PFSK-1 (cell line): Measurements from ENCODE around the gene ETV7.

Experiments
- FOXP2 ChIP-seq: optimal IDR thresholded peaks from 2 replicates; pipeline ENCODE3; 2011; ENCODE audit warnings: borderline replicate concordance, control low read depth, inconsistent platforms; ENCODE audit not compliant: insufficient read depth; ENCODE audit errors: extremely low read length, extremely low read depth
- POLR2AphosphoS5 ChIP-seq: IDR thresholded peaks from 2 replicates; pipeline ENCODE4 v1.6.1; 2012; ENCODE audit warnings: low read depth, mild to moderate bottlenecking, control low read depth, low read length, moderate library complexity
- SIN3A ChIP-seq: IDR thresholded peaks from 2 replicates; pipeline ENCODE4 v1.6.1; 2012; ENCODE audit warnings: mild to moderate bottlenecking, low read length, moderate library complexity, borderline replicate concordance; ENCODE audit not compliant: insufficient read depth
- TAF1 ChIP-seq: IDR thresholded peaks from 2 replicates; pipeline ENCODE4 v1.6.1; 2012; ENCODE audit warnings: low read length, control low read depth, borderline replicate concordance; ENCODE audit not compliant: insufficient read depth
- TF ChIP-seq, protein P1 (sequence below), 2 experiments: IDR thresholded peaks; 2 replicates each; pipeline versions ENCODE4 v1.6.1 to v1.8.0; 2011 to 2012; ENCODE audit warnings: low read depth in 2 of 2, low read length in 2 of 2, control low read depth in 1 of 2, inconsistent platforms in 1 of 2, mild to moderate bottlenecking in 1 of 2, moderate library complexity in 1 of 2; ENCODE audit not compliant: insufficient read depth in 1 of 2

ETV7 gene

DNA sequence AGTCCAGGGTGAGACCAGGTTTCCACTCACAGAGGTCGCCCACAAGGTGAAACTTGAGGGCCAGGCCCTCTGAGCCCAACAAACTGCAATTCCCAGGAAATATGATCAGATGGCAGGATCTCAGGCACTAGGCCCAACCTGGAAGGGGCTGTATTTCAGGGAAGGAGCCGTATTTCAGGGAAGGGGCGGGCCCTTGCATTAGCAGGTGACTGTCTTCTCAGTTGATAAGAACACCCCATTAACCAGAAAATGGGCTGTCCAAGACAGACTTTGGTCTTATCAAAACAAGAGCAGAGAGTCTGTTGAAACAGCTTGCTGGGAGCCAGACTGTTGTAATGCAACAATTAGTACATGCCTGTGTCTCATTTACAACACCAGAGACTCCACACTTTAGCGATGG lies 39.8 kb downstream of the ETV7 start:
- TF ChIP-seq POLR2AphosphoS5 (no peak), SIN3A (no peak), FOXP2 (no peak), TAF1 (no peak)
- TF ChIP-seq, protein P1, sequence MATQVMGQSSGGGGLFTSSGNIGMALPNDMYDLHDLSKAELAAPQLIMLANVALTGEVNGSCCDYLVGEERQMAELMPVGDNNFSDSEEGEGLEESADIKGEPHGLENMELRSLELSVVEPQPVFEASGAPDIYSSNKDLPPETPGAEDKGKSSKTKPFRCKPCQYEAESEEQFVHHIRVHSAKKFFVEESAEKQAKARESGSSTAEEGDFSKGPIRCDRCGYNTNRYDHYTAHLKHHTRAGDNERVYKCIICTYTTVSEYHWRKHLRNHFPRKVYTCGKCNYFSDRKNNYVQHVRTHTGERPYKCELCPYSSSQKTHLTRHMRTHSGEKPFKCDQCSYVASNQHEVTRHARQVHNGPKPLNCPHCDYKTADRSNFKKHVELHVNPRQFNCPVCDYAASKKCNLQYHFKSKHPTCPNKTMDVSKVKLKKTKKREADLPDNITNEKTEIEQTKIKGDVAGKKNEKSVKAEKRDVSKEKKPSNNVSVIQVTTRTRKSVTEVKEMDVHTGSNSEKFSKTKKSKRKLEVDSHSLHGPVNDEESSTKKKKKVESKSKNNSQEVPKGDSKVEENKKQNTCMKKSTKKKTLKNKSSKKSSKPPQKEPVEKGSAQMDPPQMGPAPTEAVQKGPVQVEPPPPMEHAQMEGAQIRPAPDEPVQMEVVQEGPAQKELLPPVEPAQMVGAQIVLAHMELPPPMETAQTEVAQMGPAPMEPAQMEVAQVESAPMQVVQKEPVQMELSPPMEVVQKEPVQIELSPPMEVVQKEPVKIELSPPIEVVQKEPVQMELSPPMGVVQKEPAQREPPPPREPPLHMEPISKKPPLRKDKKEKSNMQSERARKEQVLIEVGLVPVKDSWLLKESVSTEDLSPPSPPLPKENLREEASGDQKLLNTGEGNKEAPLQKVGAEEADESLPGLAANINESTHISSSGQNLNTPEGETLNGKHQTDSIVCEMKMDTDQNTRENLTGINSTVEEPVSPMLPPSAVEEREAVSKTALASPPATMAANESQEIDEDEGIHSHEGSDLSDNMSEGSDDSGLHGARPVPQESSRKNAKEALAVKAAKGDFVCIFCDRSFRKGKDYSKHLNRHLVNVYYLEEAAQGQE (IDR thresholded peaks at IDR 0.05; ENCODE audit: insufficient read depth in 1 of 2, low read depth in 2 of 2, low read length in 2 of 2): no peak

- no peak for TF ChIP-seq FOXP2
Measured at GRCh38 chr6:36346486-36347273, 40.8 kb downstream of the ETV7 start.

DNA sequence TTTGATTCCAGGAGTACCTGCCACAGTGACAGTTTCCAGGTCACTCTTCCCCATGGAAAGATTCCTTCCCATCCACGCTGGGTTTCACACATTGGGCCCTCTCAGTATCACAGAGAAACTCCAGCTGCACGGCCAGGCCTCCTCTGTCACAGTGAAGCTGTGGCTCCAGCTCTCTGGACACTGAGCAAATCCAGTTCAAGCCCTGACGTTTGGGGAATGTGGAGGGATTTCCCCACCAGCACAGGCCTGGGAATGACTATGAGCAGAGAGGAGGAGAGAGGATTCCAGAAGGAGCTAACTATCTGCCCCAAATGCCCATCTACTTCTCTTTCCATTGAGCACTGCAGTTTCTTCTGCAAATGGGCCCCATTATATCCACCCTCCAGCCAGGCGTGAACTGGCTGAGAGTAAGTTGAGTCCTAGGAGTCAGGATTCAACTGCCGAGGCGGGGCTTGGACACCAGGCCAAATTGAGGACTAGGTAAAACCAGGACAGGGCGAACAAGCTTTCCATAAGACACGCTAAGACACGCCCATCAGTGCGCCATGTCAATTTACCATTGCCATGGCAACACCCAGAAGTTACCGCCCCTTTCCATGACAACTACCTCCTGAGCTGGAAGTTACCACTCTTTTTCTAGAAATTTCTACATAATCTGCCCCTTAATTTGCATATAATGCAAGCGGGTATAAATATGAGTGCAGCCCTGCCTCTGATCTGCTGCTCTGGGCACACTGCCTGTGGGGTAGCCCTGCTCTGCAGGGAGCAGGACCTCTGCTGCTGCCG lies 41.6 kb downstream of the ETV7 start:
- TF ChIP-seq POLR2AphosphoS5: no peak
- TF ChIP-seq, protein P1 (IDR thresholded peaks at IDR 0.05; ENCODE audit: insufficient read depth in 1 of 2, low read depth in 2 of 2, low read length in 2 of 2): no peak
- no peak for TF ChIP-seq TAF1

GRCh38 chr6:36343109-36343680 lies 44.3 kb downstream of the ETV7 start:
- no peak for TF ChIP-seq FOXP2
- TF ChIP-seq, protein P1 (IDR thresholded peaks at IDR 0.05; ENCODE audit: insufficient read depth in 1 of 2, low read depth in 2 of 2, low read length in 2 of 2): no peak
- no peak for TF ChIP-seq TAF1
- no peak for TF ChIP-seq SIN3A
- no peak for TF ChIP-seq POLR2AphosphoS5

GRCh38 chr6:36340618-36341454 lies 46.6 kb downstream of the ETV7 start:
- TF ChIP-seq FOXP2: no peak
